IMR-90 (cell line): ENCODE measurements around the gene GCLC.

Source experiments
- CEBPB ChIP-seq: IDR thresholded peaks from 2 replicates; pipeline ENCODE4 v1.6.1; 2012; ENCODE audit warnings: low read depth, low read length, improper control_type of control experiment
- CHD1 ChIP-seq: IDR thresholded peaks from 2 replicates; pipeline ENCODE4 v1.6.1; 2012; ENCODE audit warnings: low read depth, low read length, improper control_type of control experiment
- CTCF ChIP-seq: conservative IDR thresholded peaks from 2 replicates; pipeline ENCODE4 v1.5.1; 2012; ENCODE audit warnings: mild to moderate bottlenecking, low read depth, low read length, improper control_type of control experiment
- NFE2L2 ChIP-seq: fragments of 150-350 bp; IDR thresholded peaks from 2 replicates; pipeline ENCODE4 v1.6.1; 2016; ENCODE audit warnings: low read depth, mild to moderate bottlenecking, low read length
- POLR2A ChIP-seq: IDR thresholded peaks from 2 replicates; pipeline ENCODE4 v1.6.1; 2012; ENCODE audit warnings: mild to moderate bottlenecking, low read depth, low read length

GRCh38 chr6:53564401-53565065, 19.6 kb upstream of the GCLC start:
- TF ChIP-seq CTCF (no peak), NFE2L2 (no peak), POLR2A (no peak), CHD1 (no peak), CEBPB (no peak)
